Erythroblast (primary cell): ENCODE results near the gene TIMM10.

ENCODE experiments used
- GATA1 ChIP-seq: IDR thresholded peaks from 2 replicates; pipeline ENCODE4 v1.6.1; 2011; ENCODE audit warnings: low read depth, mild to moderate bottlenecking, control low read depth, low read length, moderate library complexity
- POLR2A ChIP-seq: IDR thresholded peaks from 2 replicates; pipeline ENCODE4 v1.6.1; 2011; ENCODE audit warnings: mild to moderate bottlenecking, low read length

DNA sequence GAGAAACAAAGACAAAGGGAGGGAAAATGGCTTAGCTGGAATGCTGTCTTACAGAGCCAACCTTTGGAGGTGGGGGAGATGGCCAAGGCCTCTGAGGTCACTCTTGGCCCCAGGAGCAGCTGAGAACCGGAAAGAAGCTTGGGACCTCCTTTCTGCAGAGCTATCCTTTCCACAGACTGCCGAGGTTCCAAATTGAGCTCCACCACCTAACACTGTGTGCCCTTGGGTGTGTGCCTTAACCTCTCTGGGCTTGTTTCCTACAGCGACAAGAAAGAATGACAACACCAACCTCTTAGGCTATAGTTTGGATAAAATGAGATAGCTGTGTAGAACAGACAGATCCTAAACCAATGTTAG is 47.0 kb downstream of the TIMM10 start:
- TF ChIP-seq POLR2A: no peak
- TF ChIP-seq GATA1: no peak
